ENCODE data around the gene MFAP5. TPM values are rescaled to one million over a fixed set of nuclear protein-coding genes. Genes with fewer than 3 reads are reported as not detected.

Gene MFAP5
- total and polyA plus RNA-seq, 10 of the 15 experiments (the other 5 are each of a cell fraction or from before 2014, with no cell fraction given) = 0.06 to 0.14 (median 0.12) TPM; not detected in 7

DNA sequence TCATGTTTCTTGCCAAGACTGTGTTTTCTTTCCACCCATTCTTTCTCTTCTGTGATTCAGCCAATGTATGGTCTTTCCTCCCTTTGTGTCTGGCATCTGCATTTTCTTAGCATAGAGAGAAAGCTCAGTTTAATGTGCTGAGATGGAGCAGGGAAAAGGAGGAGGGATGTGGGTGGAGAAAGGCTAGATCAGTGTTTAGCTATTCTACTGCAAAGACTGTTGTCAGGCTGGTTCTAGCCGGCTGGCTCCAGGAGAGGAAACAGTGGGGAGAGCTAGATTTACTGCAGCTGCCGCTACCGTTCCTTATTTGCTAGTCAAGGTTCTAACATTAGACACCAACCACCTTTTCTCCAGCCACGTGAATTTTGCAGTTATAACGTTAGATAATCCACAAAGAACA, 29.9 kb upstream of the MFAP5 start:
- Histone ChIP-seq H3K36me3 (ENCODE audit: control insufficient read depth in 2 of 2, insufficient read depth in 2 of 2, low read length in 1 of 2) (no peaks in the 10 kb centered on the region), H3K27me3 (replicated peaks in 1 of 2; ENCODE audit: control insufficient read depth in 2 of 2, insufficient read depth in 2 of 2, low read length in 1 of 2) (peaks cover 0 to 3% of the 10 kb centered on the region in 2 experiments; a peak in 3 of 4 replicates), H3K4me3 (no peak overlapping the region), H3K4me2 (ENCODE audit: control insufficient read depth, insufficient read depth) (no peak overlapping the region), H3K79me2 (ENCODE audit: control insufficient read depth, insufficient read depth, low read length) (no peaks in the 10 kb centered on the region), H3K9ac (ENCODE audit: control insufficient read depth, insufficient read depth, low read length) (no peak overlapping the region), H2AFZ (ENCODE audit: control insufficient read depth, low read depth, low read length) (no peak overlapping the region), H4K20me1 (ENCODE audit: control insufficient read depth, insufficient read depth) (no peaks in the 10 kb centered on the region), H3K27ac (ENCODE audit: control insufficient read depth, insufficient read depth) (no peak overlapping the region), H3K9me3 (replicated peaks; ENCODE audit: control insufficient read depth, insufficient read depth, low read length) (no peaks in the 10 kb centered on the region), H3K4me1 (ENCODE audit: control insufficient read depth, insufficient read depth, low read length) (no peaks in the 10 kb centered on the region)
- 22% methylated on average over 5 of the region's 5 CpGs for WGBS (ENCODE audit: insufficient coverage, insufficient replicate concordance, low lambda C conversion rate, missing lambda C conversion rate)
- in situ Hi-C loops (cut with MboI) = no loop called here
- FAIRE-seq (no peak), ATAC-seq (no peak), DNase-seq (ENCODE audit: low read depth, low spot score) (no peak)
- ChIA-PET SMC1A (ENCODE audit: uncharacterized antibody, unreplicated experiment) (no interaction called here), RAD21 (ENCODE audit: unreplicated experiment) (no interaction called here), POLR2A (no interaction called here), CTCF (interaction anchor here (0.7 kb wide), 1 partner anchor 357 kb away, joined by 3 read pairs; no protein-coding TSS in a partner anchor)
- intact Hi-C loops (cut with micrococcal nuclease; ENCODE audit: unreplicated experiment) = no loop called here
- no peak for TF ChIP-seq SP1 (IDR thresholded peaks at IDR 0.05; ENCODE audit: low read depth, low read length)
- TF ChIP-seq, protein P1, sequence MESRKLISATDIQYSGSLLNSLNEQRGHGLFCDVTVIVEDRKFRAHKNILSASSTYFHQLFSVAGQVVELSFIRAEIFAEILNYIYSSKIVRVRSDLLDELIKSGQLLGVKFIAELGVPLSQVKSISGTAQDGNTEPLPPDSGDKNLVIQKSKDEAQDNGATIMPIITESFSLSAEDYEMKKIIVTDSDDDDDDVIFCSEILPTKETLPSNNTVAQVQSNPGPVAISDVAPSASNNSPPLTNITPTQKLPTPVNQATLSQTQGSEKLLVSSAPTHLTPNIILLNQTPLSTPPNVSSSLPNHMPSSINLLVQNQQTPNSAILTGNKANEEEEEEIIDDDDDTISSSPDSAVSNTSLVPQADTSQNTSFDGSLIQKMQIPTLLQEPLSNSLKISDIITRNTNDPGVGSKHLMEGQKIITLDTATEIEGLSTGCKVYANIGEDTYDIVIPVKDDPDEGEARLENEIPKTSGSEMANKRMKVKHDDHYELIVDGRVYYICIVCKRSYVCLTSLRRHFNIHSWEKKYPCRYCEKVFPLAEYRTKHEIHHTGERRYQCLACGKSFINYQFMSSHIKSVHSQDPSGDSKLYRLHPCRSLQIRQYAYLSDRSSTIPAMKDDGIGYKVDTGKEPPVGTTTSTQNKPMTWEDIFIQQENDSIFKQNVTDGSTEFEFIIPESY (IDR thresholded peaks at IDR 0.05) = no peak
- no peak for TF ChIP-seq IKZF2 (IDR thresholded peaks at IDR 0.05)
- TF ChIP-seq HCFC1 (IDR thresholded peaks at IDR 0.05; ENCODE audit: low read length) = no peak
- no peak for TF ChIP-seq HDAC6 (IDR thresholded peaks at IDR 0.05; ENCODE audit: unreplicated experiment)
- no peak for TF ChIP-seq BHLHE40 (IDR thresholded peaks at IDR 0.05; ENCODE audit: borderline replicate concordance in 1 of 2, low read depth in 2 of 2, low read length in 1 of 2)
- TF ChIP-seq CREB1 (IDR thresholded peaks at IDR 0.05; ENCODE audit: low read depth) = no peak
- TF ChIP-seq ZNF207 (IDR thresholded peaks at IDR 0.05; ENCODE audit: borderline replicate concordance) = no peak
- no peak for TF ChIP-seq PML (IDR thresholded peaks at IDR 0.05; ENCODE audit: low read length)
- no peak for TF ChIP-seq TCF7 (IDR thresholded peaks at IDR 0.05; ENCODE audit: borderline replicate concordance)
- TF ChIP-seq TAF1 (IDR thresholded peaks at IDR 0.05; ENCODE audit: borderline replicate concordance, low read depth, low read length) = no peak
- no TSS peak for BruUV-seq (replicated peaks)
